H1 (cell line): ENCODE results near the gene MTHFD1. TPM values are rescaled to one million over a fixed set of nuclear protein-coding genes. Genes with fewer than 3 reads are reported as not detected.

Source experiments
- BCL11A ChIP-seq, 2 experiments: IDR thresholded peaks; one replicate each; pipeline ENCODE4 v1.6.1; 2011; ENCODE audit warnings: low read depth in 2 of 2, low read length in 2 of 2, mild to moderate bottlenecking in 2 of 2
- CBX5 ChIP-seq: fragments of 300-800, 300-1000 bp; sonication (generic); IDR thresholded peaks from 2 replicates; pipeline ENCODE4 v1.7.1; 2016; ENCODE audit warnings: antibody characterized with exemption, low read length, low read depth
- EGR1 ChIP-seq: IDR thresholded peaks from 2 replicates; pipeline ENCODE4 v1.6.1; 2011; ENCODE audit warnings: low read depth, low read length, borderline replicate concordance
- GABPA ChIP-seq: IDR thresholded peaks from 2 replicates; pipeline ENCODE4 v1.6.1; 2011; ENCODE audit warnings: mild to moderate bottlenecking, low read length, moderate library complexity, borderline replicate concordance; ENCODE audit not compliant: insufficient read depth
- KDM1A ChIP-seq: fragments of 200-600, 300-600 bp; sonication (generic); IDR thresholded peaks from 2 replicates; pipeline ENCODE4 v1.7.1; 2016; ENCODE audit warnings: mild to moderate bottlenecking, low read length, borderline replicate concordance
- SRF ChIP-seq: IDR thresholded peaks from 2 replicates; pipeline ENCODE4 v1.6.1; 2011; ENCODE audit warnings: mild to moderate bottlenecking, low read depth, low read length, moderate library complexity
- polyA plus RNA-seq, 7 experiments: library from polyadenylated mRNA; depleted of rRNA in 3 of 7; stranded (reverse) in 5 of 7; unstranded in 2 of 7; fragments of >200 nt in 5 of 7; fragments of 200-250 nt in 2 of 7; gene quantifications; 1 replicate in 5 of 7; 2 replicates in 1 of 7; 4 replicates in 1 of 7; pipeline versions ENCODE4 v1.2.1 to v1.2.3, GENCODE V29; 2011 to 2013; ENCODE audit warnings: missing spikeins in 2 of 7, mixed read lengths in 2 of 7
- total RNA-seq: library from RNA; stranded (reverse); fragmentation: NEBNext Ultra II Directional; extraction: Animal tissue kit (Norgen Biotek cat#: 25700); gene quantifications from 2 replicates; pipeline ENCODE4 v1.2.1, GENCODE V29; 2021

MTHFD1 gene
- total and polyA plus RNA-seq, 2 of the 8 experiments (the other 6 are each of a cell fraction or from before 2014, with no cell fraction given), result 79.7 to 332 TPM

- no peak for TF ChIP-seq CBX5
- TF ChIP-seq BCL11A (IDR thresholded peaks at IDR 0.05; ENCODE audit: low read depth in 2 of 2, low read length in 2 of 2), result no peak
- no peak for TF ChIP-seq EGR1
- no peak for TF ChIP-seq SRF
- TF ChIP-seq KDM1A, result no peak
- TF ChIP-seq GABPA, result no peak
These were observed 79.4 kb downstream of the MTHFD1 start (continued) for GRCh38 chr14:64467566-64467965.
